Fibroblast of mammary gland (primary cell): ENCODE measurements around the gene MYO1H.
A peak's percentile ranks its signal among the peaks of the same experiment; 100 is the strongest.
"Not testable (repeated sequence)": the region's sequence is repeated elsewhere in the genome, so short reads cannot be mapped to it uniquely, and the experiment has no call there.

Experiments
- DNase-seq: peaks from one replicate; pipeline ENCODE4 v3.0.0-alpha.2; 2010; ENCODE audit warnings: low read depth
- H3K4me3 ChIP-seq: 2 replicates; pipeline ENCODE4 v1.5.1; 2011; ENCODE audit warnings: low read depth, mild to moderate bottlenecking, low read length, moderate library complexity; ENCODE audit not compliant: control insufficient read depth
- TF ChIP-seq, protein P1 (sequence below): conservative IDR thresholded peaks from 2 replicates; pipeline ENCODE4 v1.5.1; 2011; ENCODE audit warnings: low read depth, low read length, inconsistent platforms; ENCODE audit not compliant: control insufficient read depth, insufficient read depth

MYO1H gene

DNA sequence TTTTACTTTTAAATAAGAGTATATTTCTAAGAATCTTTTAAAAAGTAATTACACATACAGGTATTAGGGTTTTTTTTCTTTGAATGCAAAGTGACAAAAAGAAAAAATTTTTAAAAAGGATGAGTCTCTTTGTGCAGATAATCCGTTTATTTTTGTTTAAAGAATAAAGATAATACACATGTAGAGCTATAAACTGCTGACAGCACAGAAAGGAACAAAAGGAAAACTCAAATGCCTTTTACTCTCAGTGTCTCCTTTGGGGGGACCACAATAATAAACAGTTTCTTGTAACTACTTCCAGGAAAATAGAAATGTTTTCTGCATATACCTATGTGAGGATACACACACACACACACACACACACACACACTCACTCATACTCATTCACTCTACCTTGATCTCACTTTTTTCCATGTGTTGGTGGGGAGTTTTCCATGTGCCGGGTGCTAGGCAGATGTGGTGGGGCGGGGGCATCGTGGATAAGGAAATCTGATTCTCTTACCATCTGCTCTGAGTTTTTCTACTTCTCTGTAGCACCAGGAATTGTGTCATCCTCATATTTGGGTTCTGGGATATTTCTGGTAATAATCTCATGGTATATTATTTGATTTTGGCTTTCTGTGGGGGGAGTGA, 71.3 kb downstream of the MYO1H start:
- TF ChIP-seq, protein P1, sequence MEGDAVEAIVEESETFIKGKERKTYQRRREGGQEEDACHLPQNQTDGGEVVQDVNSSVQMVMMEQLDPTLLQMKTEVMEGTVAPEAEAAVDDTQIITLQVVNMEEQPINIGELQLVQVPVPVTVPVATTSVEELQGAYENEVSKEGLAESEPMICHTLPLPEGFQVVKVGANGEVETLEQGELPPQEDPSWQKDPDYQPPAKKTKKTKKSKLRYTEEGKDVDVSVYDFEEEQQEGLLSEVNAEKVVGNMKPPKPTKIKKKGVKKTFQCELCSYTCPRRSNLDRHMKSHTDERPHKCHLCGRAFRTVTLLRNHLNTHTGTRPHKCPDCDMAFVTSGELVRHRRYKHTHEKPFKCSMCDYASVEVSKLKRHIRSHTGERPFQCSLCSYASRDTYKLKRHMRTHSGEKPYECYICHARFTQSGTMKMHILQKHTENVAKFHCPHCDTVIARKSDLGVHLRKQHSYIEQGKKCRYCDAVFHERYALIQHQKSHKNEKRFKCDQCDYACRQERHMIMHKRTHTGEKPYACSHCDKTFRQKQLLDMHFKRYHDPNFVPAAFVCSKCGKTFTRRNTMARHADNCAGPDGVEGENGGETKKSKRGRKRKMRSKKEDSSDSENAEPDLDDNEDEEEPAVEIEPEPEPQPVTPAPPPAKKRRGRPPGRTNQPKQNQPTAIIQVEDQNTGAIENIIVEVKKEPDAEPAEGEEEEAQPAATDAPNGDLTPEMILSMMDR = no peak
- no peak overlapping the region for H3K4me3 ChIP-seq
- no peak for DNase-seq

GRCh38 chr12:109421355-109422087, 73.8 kb downstream of the MYO1H start:
- TF ChIP-seq, protein P1 = no peak
- DNase-seq = no peak
- no peak overlapping the region for H3K4me3 ChIP-seq

GRCh38 chr12:109422251-109422650, 74.6 kb downstream of the MYO1H start:
- TF ChIP-seq, protein P1 = no peak
- no peak overlapping the region for H3K4me3 ChIP-seq
- DNase-seq = no peak

- TF ChIP-seq, protein P1 = no peak
- no peak for DNase-seq
Observed at GRCh38 chr12:109423392-109423791, 75.7 kb downstream of the MYO1H start.

DNA sequence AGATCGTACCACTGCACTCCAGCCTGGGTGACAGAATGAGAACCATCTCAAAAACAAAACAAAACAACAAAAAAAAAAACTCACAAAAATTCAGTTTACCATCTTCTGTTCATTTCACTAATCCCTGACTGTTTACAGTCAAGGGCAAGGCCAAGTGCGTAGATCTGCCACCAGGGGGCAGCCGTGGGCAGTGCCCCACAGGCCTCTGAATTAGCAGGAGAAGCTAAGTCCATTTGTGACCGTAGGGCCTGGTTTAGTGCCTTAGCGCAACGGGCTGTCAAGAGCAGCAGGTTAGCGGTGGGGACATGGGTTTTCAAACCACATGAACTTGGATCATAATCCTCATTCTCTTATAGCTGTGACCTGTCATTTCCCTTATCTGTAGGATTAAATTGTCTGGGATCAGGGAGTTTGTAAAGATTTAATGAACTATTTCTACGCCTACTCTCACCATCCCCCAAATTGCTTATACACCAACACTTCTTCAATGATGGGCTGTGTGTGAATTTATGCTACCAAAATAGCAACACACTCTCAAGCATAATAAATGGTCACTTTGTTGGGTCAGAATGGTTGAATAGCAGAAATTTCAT, 80.4 kb downstream of the MYO1H start:
- DNase-seq = peak; percentile 82
- TF ChIP-seq, protein P1 = peak; percentile 99
- no peak overlapping the region for H3K4me3 ChIP-seq

More at GRCh38 chr12:109423392-109423791, 75.7 kb downstream of the MYO1H start:
- no peak overlapping the region for H3K4me3 ChIP-seq

GRCh38 chr12:109428804-109429203, 81.1 kb downstream of the MYO1H start:
- not testable (repeated sequence) for H3K4me3 ChIP-seq, DNase-seq

- H3K4me3 ChIP-seq = no peak overlapping the region
- no peak for DNase-seq
- TF ChIP-seq, protein P1 = no peak
Observed at GRCh38 chr12:109430244-109430643, 82.5 kb downstream of the MYO1H start.
